ENCODE data around the gene SUMO2. TPM values are rescaled to one million over a fixed set of nuclear protein-coding genes. Genes with fewer than 3 reads are reported as not detected.

SUMO2 gene
- total and polyA plus RNA-seq, 10 of the 15 experiments (the other 5 are each of a cell fraction or from before 2014, with no cell fraction given): 163 to 803 (median 555) TPM

DNA sequence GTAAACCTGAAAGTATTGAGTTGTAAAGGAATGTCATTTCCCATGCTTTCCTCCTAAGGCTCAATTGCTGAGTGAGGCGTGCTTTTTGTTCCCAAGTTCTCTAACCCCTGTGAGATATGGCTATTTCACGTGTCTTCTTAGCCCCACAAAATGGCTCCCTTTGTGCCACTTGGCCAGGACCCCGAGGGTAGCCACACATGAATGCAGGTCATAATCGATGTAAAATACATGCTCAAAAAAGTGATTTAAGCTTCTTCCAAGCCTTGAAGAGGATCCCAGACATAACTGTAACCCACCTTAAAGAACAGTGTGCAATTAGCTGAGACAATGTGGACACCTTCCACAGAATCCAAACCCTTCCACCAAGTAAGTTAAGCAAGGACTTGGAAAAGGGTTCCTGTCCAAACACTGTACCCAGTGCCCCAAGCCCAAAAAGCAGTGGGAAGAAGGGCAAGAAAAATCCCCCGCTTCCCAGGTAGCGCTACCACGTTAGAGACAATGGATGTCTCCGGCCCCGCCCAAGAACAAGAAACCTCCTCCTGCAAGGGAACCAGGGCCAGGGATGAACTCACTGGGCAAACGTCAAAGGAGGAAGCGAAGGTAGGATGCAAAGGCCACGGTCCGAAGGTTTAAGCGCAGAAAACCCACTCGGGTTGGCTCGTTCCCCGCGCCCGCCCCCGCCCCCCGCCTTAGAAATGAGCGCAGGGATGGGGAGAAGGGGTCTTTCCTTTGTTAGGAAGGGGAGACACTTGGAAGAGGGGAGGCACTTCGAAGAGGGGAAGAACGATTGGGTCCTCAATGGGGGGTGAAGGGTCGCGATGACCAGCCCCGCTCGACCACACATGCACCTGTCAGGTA lies 29.6 kb downstream of the SUMO2 start (continued):
- TF ChIP-seq, protein P1, sequence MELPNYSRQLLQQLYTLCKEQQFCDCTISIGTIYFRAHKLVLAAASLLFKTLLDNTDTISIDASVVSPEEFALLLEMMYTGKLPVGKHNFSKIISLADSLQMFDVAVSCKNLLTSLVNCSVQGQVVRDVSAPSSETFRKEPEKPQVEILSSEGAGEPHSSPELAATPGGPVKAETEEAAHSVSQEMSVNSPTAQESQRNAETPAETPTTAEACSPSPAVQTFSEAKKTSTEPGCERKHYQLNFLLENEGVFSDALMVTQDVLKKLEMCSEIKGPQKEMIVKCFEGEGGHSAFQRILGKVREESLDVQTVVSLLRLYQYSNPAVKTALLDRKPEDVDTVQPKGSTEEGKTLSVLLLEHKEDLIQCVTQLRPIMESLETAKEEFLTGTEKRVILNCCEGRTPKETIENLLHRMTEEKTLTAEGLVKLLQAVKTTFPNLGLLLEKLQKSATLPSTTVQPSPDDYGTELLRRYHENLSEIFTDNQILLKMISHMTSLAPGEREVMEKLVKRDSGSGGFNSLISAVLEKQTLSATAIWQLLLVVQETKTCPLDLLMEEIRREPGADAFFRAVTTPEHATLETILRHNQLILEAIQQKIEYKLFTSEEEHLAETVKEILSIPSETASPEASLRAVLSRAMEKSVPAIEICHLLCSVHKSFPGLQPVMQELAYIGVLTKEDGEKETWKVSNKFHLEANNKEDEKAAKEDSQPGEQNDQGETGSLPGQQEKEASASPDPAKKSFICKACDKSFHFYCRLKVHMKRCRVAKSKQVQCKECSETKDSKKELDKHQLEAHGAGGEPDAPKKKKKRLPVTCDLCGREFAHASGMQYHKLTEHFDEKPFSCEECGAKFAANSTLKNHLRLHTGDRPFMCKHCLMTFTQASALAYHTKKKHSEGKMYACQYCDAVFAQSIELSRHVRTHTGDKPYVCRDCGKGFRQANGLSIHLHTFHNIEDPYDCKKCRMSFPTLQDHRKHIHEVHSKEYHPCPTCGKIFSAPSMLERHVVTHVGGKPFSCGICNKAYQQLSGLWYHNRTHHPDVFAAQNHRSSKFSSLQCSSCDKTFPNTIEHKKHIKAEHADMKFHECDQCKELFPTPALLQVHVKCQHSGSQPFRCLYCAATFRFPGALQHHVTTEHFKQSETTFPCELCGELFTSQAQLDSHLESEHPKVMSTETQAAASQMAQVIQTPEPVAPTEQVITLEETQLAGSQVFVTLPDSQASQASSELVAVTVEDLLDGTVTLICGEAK (IDR thresholded peaks at IDR 0.05; ENCODE audit: borderline replicate concordance): no peak
- TF ChIP-seq, protein P2, sequence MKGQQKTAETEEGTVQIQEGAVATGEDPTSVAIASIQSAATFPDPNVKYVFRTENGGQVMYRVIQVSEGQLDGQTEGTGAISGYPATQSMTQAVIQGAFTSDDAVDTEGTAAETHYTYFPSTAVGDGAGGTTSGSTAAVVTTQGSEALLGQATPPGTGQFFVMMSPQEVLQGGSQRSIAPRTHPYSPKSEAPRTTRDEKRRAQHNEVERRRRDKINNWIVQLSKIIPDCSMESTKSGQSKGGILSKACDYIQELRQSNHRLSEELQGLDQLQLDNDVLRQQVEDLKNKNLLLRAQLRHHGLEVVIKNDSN (IDR thresholded peaks at IDR 0.05; ENCODE audit: borderline replicate concordance, extremely low read length, insufficient read depth, low read depth, low read length): no peak
- TF ChIP-seq, protein P3, sequence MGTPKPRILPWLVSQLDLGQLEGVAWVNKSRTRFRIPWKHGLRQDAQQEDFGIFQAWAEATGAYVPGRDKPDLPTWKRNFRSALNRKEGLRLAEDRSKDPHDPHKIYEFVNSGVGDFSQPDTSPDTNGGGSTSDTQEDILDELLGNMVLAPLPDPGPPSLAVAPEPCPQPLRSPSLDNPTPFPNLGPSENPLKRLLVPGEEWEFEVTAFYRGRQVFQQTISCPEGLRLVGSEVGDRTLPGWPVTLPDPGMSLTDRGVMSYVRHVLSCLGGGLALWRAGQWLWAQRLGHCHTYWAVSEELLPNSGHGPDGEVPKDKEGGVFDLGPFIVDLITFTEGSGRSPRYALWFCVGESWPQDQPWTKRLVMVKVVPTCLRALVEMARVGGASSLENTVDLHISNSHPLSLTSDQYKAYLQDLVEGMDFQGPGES (IDR thresholded peaks at IDR 0.05): no peak
- TF ChIP-seq HDAC6 (IDR thresholded peaks at IDR 0.05; ENCODE audit: unreplicated experiment) (no peak), ZZZ3 (IDR thresholded peaks at IDR 0.05; ENCODE audit: control insufficient read depth, insufficient read length, low read depth) (no peak), TAF1 (IDR thresholded peaks at IDR 0.05; ENCODE audit: borderline replicate concordance, low read depth, low read length) (no peak), YY1 (IDR thresholded peaks at IDR 0.05; ENCODE audit: low read depth, low read length) (peak; percentile 84)
- TF ChIP-seq, protein P4, sequence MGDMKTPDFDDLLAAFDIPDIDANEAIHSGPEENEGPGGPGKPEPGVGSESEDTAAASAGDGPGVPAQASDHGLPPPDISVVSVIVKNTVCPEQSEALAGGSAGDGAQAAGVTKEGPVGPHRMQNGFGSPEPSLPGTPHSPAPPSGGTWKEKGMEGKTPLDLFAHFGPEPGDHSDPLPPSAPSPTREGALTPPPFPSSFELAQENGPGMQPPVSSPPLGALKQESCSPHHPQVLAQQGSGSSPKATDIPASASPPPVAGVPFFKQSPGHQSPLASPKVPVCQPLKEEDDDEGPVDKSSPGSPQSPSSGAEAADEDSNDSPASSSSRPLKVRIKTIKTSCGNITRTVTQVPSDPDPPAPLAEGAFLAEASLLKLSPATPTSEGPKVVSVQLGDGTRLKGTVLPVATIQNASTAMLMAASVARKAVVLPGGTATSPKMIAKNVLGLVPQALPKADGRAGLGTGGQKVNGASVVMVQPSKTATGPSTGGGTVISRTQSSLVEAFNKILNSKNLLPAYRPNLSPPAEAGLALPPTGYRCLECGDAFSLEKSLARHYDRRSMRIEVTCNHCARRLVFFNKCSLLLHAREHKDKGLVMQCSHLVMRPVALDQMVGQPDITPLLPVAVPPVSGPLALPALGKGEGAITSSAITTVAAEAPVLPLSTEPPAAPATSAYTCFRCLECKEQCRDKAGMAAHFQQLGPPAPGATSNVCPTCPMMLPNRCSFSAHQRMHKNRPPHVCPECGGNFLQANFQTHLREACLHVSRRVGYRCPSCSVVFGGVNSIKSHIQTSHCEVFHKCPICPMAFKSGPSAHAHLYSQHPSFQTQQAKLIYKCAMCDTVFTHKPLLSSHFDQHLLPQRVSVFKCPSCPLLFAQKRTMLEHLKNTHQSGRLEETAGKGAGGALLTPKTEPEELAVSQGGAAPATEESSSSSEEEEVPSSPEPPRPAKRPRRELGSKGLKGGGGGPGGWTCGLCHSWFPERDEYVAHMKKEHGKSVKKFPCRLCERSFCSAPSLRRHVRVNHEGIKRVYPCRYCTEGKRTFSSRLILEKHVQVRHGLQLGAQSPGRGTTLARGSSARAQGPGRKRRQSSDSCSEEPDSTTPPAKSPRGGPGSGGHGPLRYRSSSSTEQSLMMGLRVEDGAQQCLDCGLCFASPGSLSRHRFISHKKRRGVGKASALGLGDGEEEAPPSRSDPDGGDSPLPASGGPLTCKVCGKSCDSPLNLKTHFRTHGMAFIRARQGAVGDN (IDR thresholded peaks at IDR 0.05): no peak
- TF ChIP-seq, protein P5, sequence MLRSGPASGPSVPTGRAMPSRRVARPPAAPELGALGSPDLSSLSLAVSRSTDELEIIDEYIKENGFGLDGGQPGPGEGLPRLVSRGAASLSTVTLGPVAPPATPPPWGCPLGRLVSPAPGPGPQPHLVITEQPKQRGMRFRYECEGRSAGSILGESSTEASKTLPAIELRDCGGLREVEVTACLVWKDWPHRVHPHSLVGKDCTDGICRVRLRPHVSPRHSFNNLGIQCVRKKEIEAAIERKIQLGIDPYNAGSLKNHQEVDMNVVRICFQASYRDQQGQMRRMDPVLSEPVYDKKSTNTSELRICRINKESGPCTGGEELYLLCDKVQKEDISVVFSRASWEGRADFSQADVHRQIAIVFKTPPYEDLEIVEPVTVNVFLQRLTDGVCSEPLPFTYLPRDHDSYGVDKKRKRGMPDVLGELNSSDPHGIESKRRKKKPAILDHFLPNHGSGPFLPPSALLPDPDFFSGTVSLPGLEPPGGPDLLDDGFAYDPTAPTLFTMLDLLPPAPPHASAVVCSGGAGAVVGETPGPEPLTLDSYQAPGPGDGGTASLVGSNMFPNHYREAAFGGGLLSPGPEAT (IDR thresholded peaks at IDR 0.05; ENCODE audit: low read depth): 0 out of 2 replicates have a peak, but pooled peaks have one; percentile 21
